BJ (cell line): ENCODE measurements around the gene PLEKHA5. TPM values are rescaled to one million over a fixed set of nuclear protein-coding genes. Genes with fewer than 3 reads are reported as not detected.

ENCODE experiments used
- CTCF ChIA-PET: fragments of 350-600 bp; formaldehyde crosslinking; extraction: SDS; loops from one replicate; lab custom pipeline; 2021; ENCODE audit warnings: antibody characterized with exemption, inconsistent platforms; lab: Yijun Ruan, JAX
- POLR2A ChIA-PET: fragments of 300-600 bp; sonication (Branson Sonifier 250); formaldehyde crosslinking; extraction: SDS; loops from one replicate; lab custom pipeline; 2021; ENCODE audit warnings: antibody characterized with exemption; lab: Charles Lee
- DNase-seq: peaks from one replicate; pipeline ENCODE4 v3.0.0-alpha.2; 2011; ENCODE audit warnings: low read depth
- H3K27me3 ChIP-seq: 2 replicates; pipeline ENCODE4 v1.6.0; 2011; ENCODE audit warnings: low read length; ENCODE audit not compliant: control insufficient read depth, insufficient read depth
- H3K36me3 ChIP-seq: 2 replicates; pipeline ENCODE4 v1.5.1; 2011; ENCODE audit warnings: low read length; ENCODE audit not compliant: control insufficient read depth, insufficient read depth
- H3K4me3 ChIP-seq: 2 replicates; pipeline ENCODE4 v1.5.1; 2011; ENCODE audit warnings: low read depth, mild to moderate bottlenecking, control low read depth, low read length
- polyA plus RNA-seq: library from polyadenylated mRNA; depleted of rRNA; stranded (reverse); fragments of >200 nt; gene quantifications from 2 replicates; pipeline ENCODE4 v1.2.3, GENCODE V29; 2011
- TF ChIP-seq, protein P1 (sequence below): IDR thresholded peaks from 2 replicates; pipeline ENCODE4 v1.5.1; 2011; ENCODE audit warnings: low read depth, mild to moderate bottlenecking, control low read depth, inconsistent platforms, low read length, moderate library complexity; ENCODE audit not compliant: insufficient read depth

The PLEKHA5 gene
- polyA plus RNA-seq, 1 experiment: 5.8 TPM

DNA sequence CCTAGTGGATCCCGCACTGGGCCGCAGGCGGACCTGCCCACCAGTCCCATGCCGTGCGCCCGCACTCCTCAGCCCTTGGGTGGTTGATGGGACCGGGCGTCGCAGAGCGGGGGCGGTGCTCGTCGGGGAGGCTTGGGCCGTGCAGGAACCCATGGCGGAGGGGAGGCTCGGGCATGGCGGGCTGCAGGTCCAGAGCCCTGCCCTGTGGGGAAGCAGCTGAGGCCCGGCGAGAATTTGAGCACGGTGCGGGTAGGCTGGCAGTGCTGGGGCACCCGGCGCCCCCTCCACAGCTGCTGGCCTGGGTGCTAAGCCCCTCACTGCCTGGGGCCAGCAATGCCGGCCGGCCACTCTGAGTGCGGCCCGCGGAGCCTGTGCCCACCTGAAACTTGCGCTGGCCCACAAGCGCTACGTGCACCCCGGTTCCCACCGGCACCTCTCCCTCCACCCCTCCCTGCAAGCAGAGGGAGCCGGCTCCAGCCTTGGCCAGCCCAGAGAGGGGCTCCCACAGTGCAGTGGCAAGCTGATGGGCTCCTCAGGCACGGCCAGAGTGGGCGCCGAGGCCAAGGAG, 100.8 kb downstream of the PLEKHA5 start:
- Histone ChIP-seq H3K4me3 (no peak overlapping the region), H3K36me3 (no peaks in the 10 kb centered on the region), H3K27me3 (no peaks in the 10 kb centered on the region)
- TF ChIP-seq, protein P1, sequence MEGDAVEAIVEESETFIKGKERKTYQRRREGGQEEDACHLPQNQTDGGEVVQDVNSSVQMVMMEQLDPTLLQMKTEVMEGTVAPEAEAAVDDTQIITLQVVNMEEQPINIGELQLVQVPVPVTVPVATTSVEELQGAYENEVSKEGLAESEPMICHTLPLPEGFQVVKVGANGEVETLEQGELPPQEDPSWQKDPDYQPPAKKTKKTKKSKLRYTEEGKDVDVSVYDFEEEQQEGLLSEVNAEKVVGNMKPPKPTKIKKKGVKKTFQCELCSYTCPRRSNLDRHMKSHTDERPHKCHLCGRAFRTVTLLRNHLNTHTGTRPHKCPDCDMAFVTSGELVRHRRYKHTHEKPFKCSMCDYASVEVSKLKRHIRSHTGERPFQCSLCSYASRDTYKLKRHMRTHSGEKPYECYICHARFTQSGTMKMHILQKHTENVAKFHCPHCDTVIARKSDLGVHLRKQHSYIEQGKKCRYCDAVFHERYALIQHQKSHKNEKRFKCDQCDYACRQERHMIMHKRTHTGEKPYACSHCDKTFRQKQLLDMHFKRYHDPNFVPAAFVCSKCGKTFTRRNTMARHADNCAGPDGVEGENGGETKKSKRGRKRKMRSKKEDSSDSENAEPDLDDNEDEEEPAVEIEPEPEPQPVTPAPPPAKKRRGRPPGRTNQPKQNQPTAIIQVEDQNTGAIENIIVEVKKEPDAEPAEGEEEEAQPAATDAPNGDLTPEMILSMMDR: no peak
- DNase-seq: no peak
- CTCF ChIA-PET: interaction anchor here (1.2 kb wide), 1 partner anchor 15 kb away, joined by 3 read pairs; no protein-coding TSS in a partner anchor
- POLR2A ChIA-PET: interaction anchor here (0.6 kb wide), 1 partner anchor 286 kb away, joined by 4 read pairs; no protein-coding TSS in a partner anchor

DNA sequence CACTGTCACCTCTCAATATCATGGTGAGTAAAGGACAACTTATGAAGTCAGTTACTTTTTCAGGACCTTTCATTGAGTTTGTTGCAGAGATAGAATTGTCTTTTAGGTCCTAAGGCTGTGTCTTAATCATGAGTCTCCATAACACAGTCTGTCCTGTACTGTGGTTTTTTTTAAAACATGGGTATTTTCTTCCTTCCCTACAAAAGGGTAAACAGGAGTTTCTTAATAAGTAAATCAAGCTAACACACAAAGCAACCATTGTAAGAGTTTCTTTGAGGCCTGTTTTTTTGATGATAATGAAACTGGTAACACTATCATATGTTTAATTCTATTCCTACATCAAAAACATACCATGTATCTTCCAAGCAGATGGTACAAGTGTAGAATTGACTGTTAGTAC, 101.4 kb downstream of the PLEKHA5 start:
- no peaks in the 10 kb centered on the region for H3K36me3 ChIP-seq
- CTCF ChIA-PET: no interaction called here
- no peak overlapping the region for H3K4me3 ChIP-seq
- TF ChIP-seq, protein P1: no peak
- H3K27me3 ChIP-seq: no peaks in the 10 kb centered on the region
- POLR2A ChIA-PET: interaction anchor here (0.6 kb wide), 1 partner anchor 12 kb away, joined by 5 read pairs; no protein-coding TSS in a partner anchor
- no peak for DNase-seq

DNA sequence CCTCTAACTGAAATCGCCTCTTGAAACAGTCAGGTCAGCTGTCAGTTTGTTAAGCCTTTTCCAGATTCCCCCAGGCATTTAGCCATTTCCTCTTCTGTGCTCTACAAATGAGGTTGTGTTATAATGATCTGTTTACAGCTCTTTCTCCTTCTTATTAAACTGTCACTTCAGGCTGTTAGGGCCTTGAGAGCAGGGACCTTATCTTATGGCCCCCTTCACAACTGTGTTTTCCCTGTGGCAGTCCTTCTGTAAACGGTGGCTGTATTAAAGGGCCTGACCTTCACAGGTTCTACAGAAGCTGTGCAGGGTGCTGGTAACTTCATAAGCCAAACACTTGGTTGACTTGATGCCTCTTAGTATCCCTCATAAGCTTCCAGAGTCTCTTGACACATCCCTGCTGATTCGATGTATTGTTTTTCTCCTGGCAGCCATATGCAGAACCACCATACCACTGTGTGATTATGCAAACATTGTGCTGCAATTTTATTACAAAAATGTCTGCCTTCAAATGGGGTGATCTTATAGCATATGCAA, 104.7 kb downstream of the PLEKHA5 start:
- ChIA-PET CTCF (no interaction called here), POLR2A (no interaction called here)
- no peaks in the 10 kb centered on the region for H3K27me3 ChIP-seq
- H3K36me3 ChIP-seq: no peaks in the 10 kb centered on the region
- TF ChIP-seq, protein P1: no peak
- no peak for DNase-seq
- H3K4me3 ChIP-seq: no peak overlapping the region

DNA sequence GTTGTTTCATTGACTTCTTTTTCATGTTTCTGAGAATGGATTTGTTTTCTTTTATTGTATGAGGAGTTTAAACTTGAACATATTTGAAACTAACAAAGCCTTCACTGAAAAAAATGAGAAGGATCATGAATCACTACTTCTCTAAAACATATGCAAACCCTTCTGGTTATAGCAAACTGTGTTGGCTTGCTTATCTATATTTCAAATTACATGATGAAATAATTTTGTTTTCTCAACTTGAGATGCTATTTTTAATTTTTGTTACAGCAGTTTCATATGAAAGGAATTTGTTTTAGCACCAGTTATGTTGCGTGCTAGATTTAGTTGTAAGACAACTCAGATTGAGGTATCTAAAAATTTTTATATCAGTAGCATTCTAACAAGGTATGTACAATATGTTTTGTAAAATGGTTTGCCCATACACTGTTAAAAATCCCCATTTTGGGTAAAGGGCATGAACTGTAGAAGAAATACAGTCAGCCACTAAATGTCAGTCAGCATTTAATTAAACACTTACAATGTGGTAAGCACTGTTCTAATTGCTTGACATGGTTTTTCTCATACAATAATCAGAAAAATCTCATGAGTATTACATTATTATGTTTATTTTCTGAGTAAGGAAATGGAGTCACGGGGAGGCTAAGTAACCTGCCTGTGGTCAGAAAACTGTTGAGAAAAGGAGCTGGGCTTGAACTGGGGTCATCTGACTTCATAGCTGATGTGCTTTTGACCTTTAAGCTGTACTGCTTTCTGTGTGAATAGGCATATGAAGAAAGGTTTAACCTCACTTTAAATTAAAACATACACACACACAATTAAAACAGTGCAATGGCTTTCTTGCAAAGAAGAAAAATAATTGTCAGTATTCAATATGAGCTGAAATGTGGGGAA, 105.7 kb downstream of the PLEKHA5 start:
- TF ChIP-seq, protein P1: no peak
- CTCF ChIA-PET: interaction anchor here (0.7 kb wide), 1 partner anchor 48 kb away, joined by 3 read pairs; no protein-coding TSS in a partner anchor
- POLR2A ChIA-PET: no interaction called here
- Histone ChIP-seq H3K36me3 (no peaks in the 10 kb centered on the region), H3K27me3 (no peaks in the 10 kb centered on the region), H3K4me3 (no peak overlapping the region)
- no peak for DNase-seq

DNA sequence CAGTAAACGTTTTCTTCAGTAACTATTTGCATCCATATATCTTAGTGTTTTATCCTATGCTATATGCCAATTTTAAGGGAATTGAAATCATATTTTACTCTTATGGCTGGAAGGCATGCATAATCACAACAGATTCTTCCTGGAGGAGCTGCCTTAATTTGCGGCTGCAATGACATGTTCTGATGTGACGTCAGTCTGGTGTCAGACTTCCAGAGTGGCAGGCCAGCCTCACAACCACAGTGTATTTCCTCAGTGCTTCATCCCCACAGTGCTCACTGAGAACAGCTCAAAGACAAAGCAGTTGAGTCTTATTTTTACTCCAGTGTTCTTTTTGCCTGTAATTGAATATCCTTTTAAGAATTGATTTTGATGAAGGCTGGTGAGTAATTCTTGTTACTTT, 107.1 kb downstream of the PLEKHA5 start:
- H3K36me3 ChIP-seq: no peaks in the 10 kb centered on the region
- ChIA-PET CTCF (interaction anchor here (0.7 kb wide), 1 partner anchor 14 kb away, joined by 4 read pairs; no protein-coding TSS in a partner anchor), POLR2A (no interaction called here)
- no peak overlapping the region for H3K4me3 ChIP-seq
- TF ChIP-seq, protein P1: no peak
- no peak for DNase-seq
- H3K27me3 ChIP-seq: no peaks in the 10 kb centered on the region
